Measurements from ENCODE around the gene BCAP29. TPM values are rescaled to one million over a fixed set of nuclear protein-coding genes. Genes with fewer than 3 reads are reported as not detected.

Gene BCAP29
- total RNA-seq, 1 experiment from 2014 or later, result 35.3 TPM

DNA sequence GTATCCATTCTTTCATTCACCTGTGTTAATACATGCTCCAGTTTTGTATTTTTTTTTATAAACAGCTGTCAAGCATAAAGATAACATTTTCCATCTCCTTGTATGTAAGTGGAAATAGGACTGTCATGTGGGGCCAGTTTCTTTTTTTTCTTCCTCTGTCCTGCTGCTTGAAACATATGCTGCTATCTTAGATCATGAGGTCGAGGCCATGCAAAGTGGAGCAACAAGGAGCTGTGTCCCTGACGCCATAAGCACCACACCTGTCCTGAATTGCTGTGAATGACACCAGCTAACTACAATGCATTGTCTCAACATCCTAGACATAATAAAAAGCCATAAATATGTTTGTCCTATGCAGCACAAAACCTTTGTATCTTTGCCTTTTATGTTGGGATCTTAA is 42.8 kb downstream of the BCAP29 start:
- Mint-ChIP-seq H3K9me3 (ENCODE audit: unreplicated experiment) (peaks cover 8% of the 10 kb centered on the region), H3K36me3 (ENCODE audit: insufficient read depth, unreplicated experiment) (no peaks in the 10 kb centered on the region), H3K27ac (ENCODE audit: unreplicated experiment) (no peak overlapping the region), H3K4me3 (ENCODE audit: unreplicated experiment) (no peak overlapping the region), H3K4me1 (ENCODE audit: low read depth, unreplicated experiment) (no peaks in the 10 kb centered on the region), H3K27me3 (ENCODE audit: insufficient read depth, unreplicated experiment) (no peaks in the 10 kb centered on the region)
- no peak for DNase-seq
- BruUV-seq (replicated peaks), result no TSS peak
- TF ChIP-seq, protein P1, sequence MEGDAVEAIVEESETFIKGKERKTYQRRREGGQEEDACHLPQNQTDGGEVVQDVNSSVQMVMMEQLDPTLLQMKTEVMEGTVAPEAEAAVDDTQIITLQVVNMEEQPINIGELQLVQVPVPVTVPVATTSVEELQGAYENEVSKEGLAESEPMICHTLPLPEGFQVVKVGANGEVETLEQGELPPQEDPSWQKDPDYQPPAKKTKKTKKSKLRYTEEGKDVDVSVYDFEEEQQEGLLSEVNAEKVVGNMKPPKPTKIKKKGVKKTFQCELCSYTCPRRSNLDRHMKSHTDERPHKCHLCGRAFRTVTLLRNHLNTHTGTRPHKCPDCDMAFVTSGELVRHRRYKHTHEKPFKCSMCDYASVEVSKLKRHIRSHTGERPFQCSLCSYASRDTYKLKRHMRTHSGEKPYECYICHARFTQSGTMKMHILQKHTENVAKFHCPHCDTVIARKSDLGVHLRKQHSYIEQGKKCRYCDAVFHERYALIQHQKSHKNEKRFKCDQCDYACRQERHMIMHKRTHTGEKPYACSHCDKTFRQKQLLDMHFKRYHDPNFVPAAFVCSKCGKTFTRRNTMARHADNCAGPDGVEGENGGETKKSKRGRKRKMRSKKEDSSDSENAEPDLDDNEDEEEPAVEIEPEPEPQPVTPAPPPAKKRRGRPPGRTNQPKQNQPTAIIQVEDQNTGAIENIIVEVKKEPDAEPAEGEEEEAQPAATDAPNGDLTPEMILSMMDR (IDR thresholded peaks at IDR 0.05; ENCODE audit: insufficient read depth in 1 of 2, low read depth in 1 of 2, low read length in 1 of 2, severe bottlenecking in 1 of 2, unreplicated experiment in 1 of 2), result no peak
- CTCF ChIA-PET, result no interaction called here
- Histone ChIP-seq H3K9me3 (no peaks in the 10 kb centered on the region), H3K4me3 (ENCODE audit: low read depth, low read length) (no peak overlapping the region), H3K4me1 (no peaks in the 10 kb centered on the region), H3K27me3 (replicated peaks; ENCODE audit: control insufficient read depth, insufficient read depth, low read length) (no peaks in the 10 kb centered on the region), H3K36me3 (ENCODE audit: control insufficient read depth, insufficient read depth, low read length) (no peaks in the 10 kb centered on the region)
- POLR2A ChIA-PET, result no interaction called here
- intact Hi-C loops (cut with micrococcal nuclease; ENCODE audit: unreplicated experiment), result no loop called here

DNA sequence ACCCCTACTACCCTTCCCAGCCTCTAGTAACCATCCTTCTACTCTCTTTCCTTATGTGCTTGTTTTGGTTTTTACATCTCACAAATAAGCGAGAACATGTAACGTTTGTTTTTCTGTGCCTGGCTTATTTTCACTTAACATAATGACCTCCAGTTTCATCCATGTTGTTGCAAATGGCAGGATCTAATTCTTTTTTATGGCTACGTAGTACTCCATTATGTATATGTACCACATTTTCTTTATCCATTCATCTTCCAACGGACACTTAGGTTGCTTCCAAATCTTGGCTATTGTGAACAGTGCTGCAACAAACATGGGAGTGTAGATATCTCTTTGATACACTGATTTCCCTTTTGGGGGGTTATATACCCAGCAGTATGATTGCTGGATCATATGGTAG is 47.0 kb downstream of the BCAP29 start:
- POLR2A ChIA-PET, result no interaction called here

DNA sequence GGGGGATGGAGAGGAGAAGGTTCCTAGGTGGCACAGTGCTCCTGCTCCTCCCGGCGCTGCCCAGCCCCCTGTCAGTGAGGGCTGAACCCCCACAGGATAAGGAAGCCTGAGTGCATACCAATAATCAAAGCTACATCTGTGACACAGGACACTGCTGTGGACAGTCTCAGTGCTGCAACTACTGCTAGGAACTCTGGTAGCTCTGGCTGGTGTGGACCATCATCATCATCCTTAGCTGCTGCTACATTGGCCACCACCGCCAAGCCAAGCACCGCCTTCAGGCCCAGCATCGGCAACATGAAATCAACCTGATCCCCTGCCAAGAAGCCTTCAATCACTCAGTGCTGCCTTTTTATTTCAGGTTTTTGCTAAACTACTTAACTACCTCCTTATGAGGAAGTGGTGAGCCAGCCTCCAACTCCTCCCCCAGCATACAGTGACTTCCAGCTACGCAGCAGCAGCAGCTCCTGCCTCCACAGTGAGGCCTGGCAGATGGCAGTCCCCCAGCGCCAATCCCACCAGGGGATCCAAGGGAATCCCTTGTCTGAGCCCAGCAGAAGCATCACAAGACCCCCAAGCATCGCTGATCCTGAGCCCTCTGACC is 48.5 kb downstream of the BCAP29 start:
- no peak overlapping the region for H3K4me3 ChIP-seq (ENCODE audit: low read depth, low read length)
- no peaks in the 10 kb centered on the region for H3K9me3 ChIP-seq
- DNase-seq, result no peak
- no peaks in the 10 kb centered on the region; the same call in 1 of the 2 replicates for H3K36me3 ChIP-seq (ENCODE audit: control insufficient read depth, insufficient read depth, low read length)
- ChIA-PET POLR2A (no interaction called here), CTCF (no interaction called here)
- intact Hi-C loops (cut with micrococcal nuclease; ENCODE audit: unreplicated experiment), result no loop called here
- no TSS peak for BruUV-seq (replicated peaks)
- Mint-ChIP-seq H3K9me3 (ENCODE audit: unreplicated experiment) (peaks cover 8% of the 10 kb centered on the region), H3K36me3 (ENCODE audit: insufficient read depth, unreplicated experiment) (no peaks in the 10 kb centered on the region), H3K4me3 (ENCODE audit: unreplicated experiment) (no peak overlapping the region), H3K27me3 (ENCODE audit: insufficient read depth, unreplicated experiment) (no peaks in the 10 kb centered on the region), H3K27ac (ENCODE audit: unreplicated experiment) (no peak overlapping the region), H3K4me1 (ENCODE audit: low read depth, unreplicated experiment) (no peaks in the 10 kb centered on the region)
- TF ChIP-seq, protein P1 (IDR thresholded peaks at IDR 0.05; ENCODE audit: insufficient read depth in 1 of 2, low read depth in 1 of 2, low read length in 1 of 2, severe bottlenecking in 1 of 2, unreplicated experiment in 1 of 2), result no peak
- no peaks in the 10 kb centered on the region for H3K4me1 ChIP-seq
- H3K27me3 ChIP-seq (replicated peaks; ENCODE audit: control insufficient read depth, insufficient read depth, low read length), result no peaks in the 10 kb centered on the region

More for the DNA sequence above, 47.0 kb downstream of the BCAP29 start:
- H3K9me3 Mint-ChIP-seq (ENCODE audit: unreplicated experiment), result peaks cover 8% of the 10 kb centered on the region
- H3K4me1 Mint-ChIP-seq (ENCODE audit: low read depth, unreplicated experiment), result no peaks in the 10 kb centered on the region
- no peak for DNase-seq
- no peaks in the 10 kb centered on the region for H3K36me3 Mint-ChIP-seq (ENCODE audit: insufficient read depth, unreplicated experiment)
- Histone ChIP-seq H3K4me1 (no peaks in the 10 kb centered on the region), H3K9me3 (no peaks in the 10 kb centered on the region), H3K27me3 (replicated peaks; ENCODE audit: control insufficient read depth, insufficient read depth, low read length) (no peaks in the 10 kb centered on the region), H3K4me3 (ENCODE audit: low read depth, low read length) (no peak overlapping the region), H3K36me3 (ENCODE audit: control insufficient read depth, insufficient read depth, low read length) (no peaks in the 10 kb centered on the region; the same call in 1 of the 2 replicates)
- CTCF ChIA-PET, result no interaction called here
- H3K27me3 Mint-ChIP-seq (ENCODE audit: insufficient read depth, unreplicated experiment), result no peaks in the 10 kb centered on the region
- no TSS peak for BruUV-seq (replicated peaks)
- no peak overlapping the region for H3K27ac Mint-ChIP-seq (ENCODE audit: unreplicated experiment)
- intact Hi-C loops (cut with micrococcal nuclease; ENCODE audit: unreplicated experiment), result no loop called here
- no peak overlapping the region for H3K4me3 Mint-ChIP-seq (ENCODE audit: unreplicated experiment)
- TF ChIP-seq, protein P1 (IDR thresholded peaks at IDR 0.05; ENCODE audit: insufficient read depth in 1 of 2, low read depth in 1 of 2, low read length in 1 of 2, severe bottlenecking in 1 of 2, unreplicated experiment in 1 of 2), result no peak
